Measurements from ENCODE around the gene TTC33.

Gene TTC33

GRCh38 chr5:40503439-40503838 is 252.3 kb downstream of the TTC33 start:
- DNase-seq = no peak

DNA sequence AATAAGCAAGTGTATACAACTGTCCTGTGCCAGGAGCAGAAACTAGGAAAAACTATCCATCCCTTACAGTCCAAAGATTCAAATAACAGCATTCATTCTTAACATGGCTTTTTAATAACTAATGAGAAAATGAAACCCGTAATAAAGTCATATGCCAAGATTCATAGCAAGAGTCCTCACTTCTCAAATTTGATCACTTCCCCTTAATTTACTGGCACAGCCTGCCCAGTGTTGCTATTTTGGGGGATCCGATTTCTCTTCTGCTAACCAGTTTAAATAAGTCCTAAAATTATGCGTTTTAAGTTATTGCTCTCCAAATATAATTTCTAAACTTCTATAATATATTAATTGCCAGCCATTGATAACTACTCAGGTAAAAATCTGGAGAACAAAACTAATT is 253.0 kb downstream of the TTC33 start:
- DNase-seq = no peak

- DNase-seq = no peak
Measured at GRCh38 chr5:40501711-40502444, 253.9 kb downstream of the TTC33 start.

DNA sequence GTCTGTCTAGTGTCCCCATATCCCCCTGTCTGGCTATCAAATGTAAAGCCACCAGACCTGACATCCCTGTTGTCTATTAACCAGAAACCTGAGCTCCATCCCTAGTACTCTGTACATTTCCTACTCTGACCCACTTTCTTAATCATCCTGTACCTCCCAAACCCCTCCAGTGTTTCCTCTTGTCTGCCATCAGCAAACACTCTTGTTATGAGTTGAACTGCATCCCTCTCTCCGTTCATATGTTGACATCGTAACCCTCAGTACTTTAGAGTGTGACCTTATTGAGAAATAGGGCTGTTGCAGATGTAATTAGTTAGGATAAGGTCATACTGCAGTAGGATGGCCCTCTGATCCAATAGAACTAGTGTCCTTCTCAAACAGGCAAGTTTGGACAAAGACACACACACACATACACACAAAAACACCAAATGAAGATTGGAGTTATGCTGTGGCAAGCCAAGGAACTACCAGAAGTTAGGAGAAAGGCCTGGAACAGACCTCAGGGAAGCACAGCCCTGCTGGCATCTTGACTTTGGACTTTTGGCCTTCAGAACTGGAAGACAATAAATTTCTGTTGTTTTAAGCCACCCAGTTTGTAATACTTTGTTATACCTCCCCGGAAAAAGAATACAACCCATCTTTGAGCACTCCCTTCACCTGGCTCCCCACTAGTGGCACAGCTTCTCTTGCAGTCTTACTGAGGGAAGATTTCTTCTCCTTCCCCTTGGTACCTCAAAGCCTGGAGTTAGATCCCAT is 256.1 kb downstream of the TTC33 start:
- no peak for DNase-seq

DNA sequence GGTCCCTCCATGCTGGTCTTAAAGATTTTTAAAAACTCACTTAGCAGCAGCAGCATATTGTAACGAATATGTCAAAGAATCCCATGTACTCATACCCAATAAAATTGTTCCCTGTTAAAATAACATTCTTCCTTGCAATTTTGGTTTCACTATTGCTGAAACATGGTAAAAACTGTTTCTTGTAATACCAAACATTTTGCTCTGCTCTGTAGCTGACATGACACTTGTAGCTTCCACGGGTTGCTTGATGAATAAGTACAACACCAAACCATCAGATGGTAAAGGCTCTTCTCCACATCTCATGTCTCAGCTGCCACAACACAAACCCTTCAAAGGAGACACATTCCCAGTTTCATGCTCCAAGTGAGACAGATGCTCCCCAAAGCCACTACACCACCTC is 256.8 kb downstream of the TTC33 start:
- no peak for DNase-seq

- no peak for DNase-seq
Measured at GRCh38 chr5:40497573-40497972, 258.2 kb downstream of the TTC33 start.

DNA sequence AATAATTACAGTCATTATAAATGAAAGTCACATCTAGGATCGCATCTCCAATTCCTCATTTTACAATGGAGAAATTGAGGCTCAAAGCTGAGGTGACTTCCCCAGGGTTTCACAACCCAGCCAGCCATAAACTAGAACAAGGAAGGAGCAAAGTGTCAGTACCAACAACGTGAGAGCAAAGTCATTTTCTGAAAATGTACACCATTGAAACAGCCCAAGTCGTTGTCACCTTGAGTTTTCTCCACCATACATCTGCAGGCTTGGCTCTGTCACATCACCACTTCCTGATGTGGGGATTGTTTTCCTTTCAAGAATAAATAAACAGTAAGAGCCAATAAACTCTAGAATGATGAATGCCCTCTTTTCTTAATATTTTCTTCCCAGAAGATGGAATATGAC is 260.5 kb downstream of the TTC33 start:
- no peak for DNase-seq

GRCh38 chr5:40494631-40495236 is 261.0 kb downstream of the TTC33 start:
- no peak for DNase-seq

GRCh38 chr5:40492056-40492455 is 263.7 kb downstream of the TTC33 start:
- no peak for DNase-seq

DNA sequence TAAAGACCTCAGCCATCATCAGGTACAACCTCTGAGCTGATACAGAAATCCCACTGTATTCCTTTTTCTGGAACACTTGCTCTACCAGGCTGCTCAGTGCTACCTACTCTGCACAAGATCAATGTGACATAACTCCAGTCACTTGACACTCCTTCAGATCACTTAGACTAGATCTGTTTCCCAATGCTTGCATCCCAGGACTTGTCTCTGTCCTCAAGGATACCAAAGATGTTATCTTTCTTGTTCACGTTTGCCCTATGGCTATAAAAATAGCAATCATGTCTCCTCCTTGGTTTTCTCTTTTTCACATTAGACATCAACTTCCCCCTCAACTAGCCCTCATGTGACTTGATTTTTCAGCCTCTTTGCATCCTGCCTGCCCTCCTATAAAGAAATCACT is 264.1 kb downstream of the TTC33 start:
- no peak for DNase-seq

- no peak for DNase-seq
Measured at GRCh38 chr5:40490464-40491111, 265.2 kb downstream of the TTC33 start.

- no peak for DNase-seq
Measured at GRCh38 chr5:40489421-40489820, 266.3 kb downstream of the TTC33 start.

GRCh38 chr5:40486437-40487275 is 269.1 kb downstream of the TTC33 start:
- peak in 1 of 4 experiments; percentile 13 for DNase-seq

DNA sequence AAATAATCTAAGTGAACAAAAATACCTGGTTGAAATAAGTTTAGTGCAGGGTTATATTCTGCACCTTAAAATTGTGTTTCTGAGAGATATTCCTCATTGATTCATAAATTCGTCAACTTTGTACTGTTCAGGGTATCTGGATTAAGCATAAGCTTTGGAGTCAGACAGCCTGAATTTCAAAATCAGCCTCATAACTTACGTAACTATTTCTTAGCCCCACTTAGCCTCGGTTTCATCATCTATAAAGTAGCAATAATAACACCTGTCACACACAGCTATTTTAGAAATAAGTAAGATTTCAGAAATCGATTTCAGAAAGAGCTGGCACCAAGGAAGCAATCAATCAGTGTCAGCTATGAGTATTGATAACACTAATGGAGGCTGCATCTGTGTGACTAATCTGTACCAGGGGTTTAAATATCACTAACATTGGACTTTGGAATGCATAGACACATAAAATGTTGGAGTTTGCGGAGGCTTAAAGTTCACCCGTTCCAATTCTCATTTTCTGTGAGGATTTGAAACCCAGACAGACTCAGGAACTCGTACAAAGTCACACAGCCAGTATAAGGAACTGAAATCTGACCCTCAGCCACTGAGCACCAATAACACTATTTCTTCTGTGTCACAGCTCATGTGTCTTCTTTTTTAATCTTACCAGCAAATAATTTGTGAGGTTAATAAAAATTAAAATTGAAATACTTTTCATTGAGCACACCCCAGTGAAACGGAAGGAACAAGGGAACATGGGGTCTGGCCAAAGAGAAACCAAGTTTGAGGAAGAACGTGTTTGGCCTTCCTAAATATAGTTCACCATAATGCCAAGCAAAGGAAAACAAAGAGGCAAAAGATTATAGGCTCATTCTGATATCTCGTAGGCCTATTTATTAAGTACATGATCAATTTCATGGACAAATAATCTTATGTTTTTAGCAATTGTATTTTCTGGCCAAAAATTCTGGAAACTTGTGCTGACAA is 270.5 kb downstream of the TTC33 start:
- no peak for DNase-seq

DNA sequence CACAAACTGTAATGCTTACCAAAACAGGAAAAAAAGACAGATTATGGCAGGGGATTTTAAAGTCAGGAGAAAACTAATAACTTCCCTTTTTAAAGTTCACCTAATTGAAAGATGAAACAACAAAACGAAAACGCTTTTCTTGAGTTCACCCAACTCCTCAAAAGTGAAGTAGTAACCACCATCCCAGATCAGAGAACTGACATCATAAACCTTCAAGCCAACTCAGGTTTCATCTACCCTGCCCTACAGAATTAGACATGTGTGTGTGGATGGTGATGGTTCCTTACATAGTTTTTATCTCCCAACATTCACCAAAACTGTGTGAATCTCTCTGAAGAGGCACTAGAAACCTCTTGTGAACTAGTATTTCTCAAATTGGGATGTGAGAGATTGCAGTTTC is 271.3 kb downstream of the TTC33 start:
- DNase-seq = no peak

DNA sequence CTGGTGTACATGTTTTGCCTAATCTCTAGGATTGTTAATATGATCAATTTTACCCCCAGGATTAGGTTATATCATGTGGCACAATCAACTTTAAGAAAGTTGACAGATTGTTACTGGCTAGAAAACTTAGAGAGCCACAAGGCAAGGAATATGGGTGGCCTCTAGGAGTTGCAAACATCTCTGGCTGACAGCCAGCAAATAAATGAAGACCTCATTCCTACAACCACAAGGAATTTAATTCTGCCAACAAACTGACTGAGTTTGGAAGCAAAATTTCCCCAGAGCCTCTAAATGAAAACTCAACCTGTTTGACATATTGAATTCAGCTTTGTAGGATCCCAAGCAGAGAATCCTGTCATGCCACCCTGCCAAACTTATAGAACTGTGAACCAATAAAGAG is 272.4 kb downstream of the TTC33 start:
- DNase-seq = no peak

DNA sequence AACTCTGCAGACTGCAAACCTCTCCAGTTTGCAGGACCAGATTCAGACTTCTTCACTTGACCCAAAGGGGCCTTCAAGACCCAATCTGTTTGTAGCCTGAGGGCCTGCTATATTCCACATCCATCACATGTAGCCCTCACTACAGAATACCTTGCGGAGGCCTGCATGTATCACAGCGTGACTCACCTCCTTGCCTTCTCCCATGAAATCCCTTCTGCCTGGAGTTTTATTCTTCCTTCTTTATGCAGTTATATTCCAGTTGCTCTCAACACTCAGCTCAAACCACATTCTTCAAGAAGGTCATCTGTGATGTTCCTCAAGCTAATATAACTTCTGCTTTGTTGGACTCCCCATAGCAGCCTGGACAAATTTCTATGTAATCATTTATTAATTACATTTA is 274.5 kb downstream of the TTC33 start:
- DNase-seq = no peak

GRCh38 chr5:40480392-40480791 is 275.4 kb downstream of the TTC33 start:
- no peak for DNase-seq

- no peak for DNase-seq
Measured at GRCh38 chr5:40479939-40480338, 275.8 kb downstream of the TTC33 start.

GRCh38 chr5:40478766-40479165 is 277.0 kb downstream of the TTC33 start:
- DNase-seq = no peak

DNA sequence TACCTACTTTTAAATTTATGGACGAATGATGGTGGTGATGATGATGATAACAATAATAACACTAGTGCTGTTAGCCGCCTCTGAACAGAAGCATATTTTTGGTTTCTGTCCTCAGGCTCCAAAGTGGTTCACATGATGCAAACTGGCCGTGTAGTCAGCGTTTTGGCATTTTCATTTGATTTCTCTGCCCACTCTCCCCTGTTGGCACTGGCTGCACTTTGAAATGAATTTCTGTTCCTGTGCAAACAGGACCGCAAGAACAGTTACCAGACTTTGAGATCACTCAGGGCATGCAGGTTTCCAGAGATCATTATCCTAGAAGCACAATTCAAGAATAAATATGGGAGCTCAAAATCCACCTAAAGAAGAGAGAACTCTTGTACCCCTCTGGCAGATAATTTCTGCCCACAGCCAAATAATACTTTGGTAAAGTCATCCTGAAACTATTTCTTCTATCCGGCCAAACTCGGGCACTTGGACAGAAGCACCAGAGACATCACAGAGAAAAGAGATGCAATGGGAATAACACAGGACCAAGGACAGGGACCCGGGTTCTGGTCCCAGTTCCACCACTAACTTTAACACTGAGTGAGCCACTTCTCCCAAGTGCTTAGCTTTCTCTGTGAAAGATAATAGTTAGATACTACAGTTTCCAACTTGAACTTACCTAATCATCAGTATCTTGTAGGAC is 277.8 kb downstream of the TTC33 start:
- no peak for DNase-seq

All from activated CD4-positive, CD25-positive, alpha-beta regulatory T cell (primary cell).